ENCODE measurements around the gene DPEP2NB.

GRCh38 chr16:67988675-67989074 lies 27.0 kb downstream of the DPEP2NB start:
- TF ChIP-seq CTCF (IDR thresholded peaks at IDR 0.05) (no peak), POLR2A (IDR thresholded peaks at IDR 0.05; ENCODE audit: low read depth) (no peak), EP300 (IDR thresholded peaks at IDR 0.05) (no peak), POLR2AphosphoS5 (IDR thresholded peaks at IDR 0.05) (no peak)
